Mammary epithelial cell (primary cell): ENCODE measurements around the gene SYNE4.
"Not testable (repeated sequence)": the region's sequence is repeated elsewhere in the genome, so short reads cannot be mapped to it uniquely, and the experiment has no call there.

Experiments
- EZH2 ChIP-seq: IDR thresholded peaks from 2 replicates; pipeline ENCODE4 v1.6.1; 2012; ENCODE audit warnings: low read length, inconsistent platforms, borderline replicate concordance
- TF ChIP-seq, protein P1 (sequence below), 2 donors: IDR thresholded peaks in 1 of 2; conservative IDR thresholded peaks in 1 of 2; 2 replicates each; pipeline ENCODE4 v1.5.1; 2011 to 2012; ENCODE audit warnings: inconsistent platforms in 2 of 2, low read length in 2 of 2, mild to moderate bottlenecking in 2 of 2, control low read depth in 1 of 2, low read depth in 1 of 2; ENCODE audit not compliant: insufficient read depth in 1 of 2; ENCODE audit errors: extremely low read depth in 1 of 2

DNA sequence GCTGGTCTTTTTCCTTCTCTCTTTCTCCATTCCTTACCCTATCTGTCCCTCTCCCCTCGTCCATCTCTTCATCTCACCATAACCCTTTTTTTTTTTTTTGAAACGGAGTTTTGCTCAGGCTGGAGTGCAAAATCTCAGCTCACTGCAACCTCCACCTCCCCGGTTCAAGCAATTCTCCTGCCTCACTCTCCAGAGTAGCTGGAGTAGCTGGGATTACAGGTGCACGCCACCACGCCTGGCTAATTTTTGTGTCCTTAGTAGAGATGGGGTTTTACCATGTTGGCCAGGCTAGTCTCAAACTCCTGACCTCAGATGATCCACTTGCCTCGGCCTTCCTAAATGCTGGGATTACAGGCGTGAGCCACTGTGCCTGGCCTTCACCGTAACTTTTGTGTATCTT lies 51.2 kb downstream of the SYNE4 start:
- TF ChIP-seq, protein P1, sequence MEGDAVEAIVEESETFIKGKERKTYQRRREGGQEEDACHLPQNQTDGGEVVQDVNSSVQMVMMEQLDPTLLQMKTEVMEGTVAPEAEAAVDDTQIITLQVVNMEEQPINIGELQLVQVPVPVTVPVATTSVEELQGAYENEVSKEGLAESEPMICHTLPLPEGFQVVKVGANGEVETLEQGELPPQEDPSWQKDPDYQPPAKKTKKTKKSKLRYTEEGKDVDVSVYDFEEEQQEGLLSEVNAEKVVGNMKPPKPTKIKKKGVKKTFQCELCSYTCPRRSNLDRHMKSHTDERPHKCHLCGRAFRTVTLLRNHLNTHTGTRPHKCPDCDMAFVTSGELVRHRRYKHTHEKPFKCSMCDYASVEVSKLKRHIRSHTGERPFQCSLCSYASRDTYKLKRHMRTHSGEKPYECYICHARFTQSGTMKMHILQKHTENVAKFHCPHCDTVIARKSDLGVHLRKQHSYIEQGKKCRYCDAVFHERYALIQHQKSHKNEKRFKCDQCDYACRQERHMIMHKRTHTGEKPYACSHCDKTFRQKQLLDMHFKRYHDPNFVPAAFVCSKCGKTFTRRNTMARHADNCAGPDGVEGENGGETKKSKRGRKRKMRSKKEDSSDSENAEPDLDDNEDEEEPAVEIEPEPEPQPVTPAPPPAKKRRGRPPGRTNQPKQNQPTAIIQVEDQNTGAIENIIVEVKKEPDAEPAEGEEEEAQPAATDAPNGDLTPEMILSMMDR (conservative IDR thresholded peaks at IDR 0.05 in 1 of 2, IDR thresholded peaks at IDR 0.05 in 1 of 2; ENCODE audit: extremely low read depth in 1 of 2, insufficient read depth in 1 of 2, low read depth in 1 of 2, low read length in 2 of 2), result not testable (repeated sequence)
- not testable (repeated sequence) for TF ChIP-seq EZH2
